Measurements from ENCODE around the gene HRH1.

GRCh38 chr3:11172096-11172690 lies 17.9 kb downstream of the HRH1 start:
- TF ChIP-seq CTCF (IDR thresholded peaks at IDR 0.05) (no peak), POLR2A (IDR thresholded peaks at IDR 0.05) (no peak), EP300 (IDR thresholded peaks at IDR 0.05) (no peak), POLR2AphosphoS5 (IDR thresholded peaks at IDR 0.05) (no peak)
